Suppressor macrophage (primary cell): ENCODE results near the gene PARP8.
"Not testable (repeated sequence)": the region's sequence is repeated elsewhere in the genome, so short reads cannot be mapped to it uniquely, and the experiment has no call there.

Experiments
- DNase-seq, 4 experiments: peaks; one replicate each; pipeline ENCODE4 v3.0.0-alpha.2; 2020 to 2022

PARP8 gene

DNA sequence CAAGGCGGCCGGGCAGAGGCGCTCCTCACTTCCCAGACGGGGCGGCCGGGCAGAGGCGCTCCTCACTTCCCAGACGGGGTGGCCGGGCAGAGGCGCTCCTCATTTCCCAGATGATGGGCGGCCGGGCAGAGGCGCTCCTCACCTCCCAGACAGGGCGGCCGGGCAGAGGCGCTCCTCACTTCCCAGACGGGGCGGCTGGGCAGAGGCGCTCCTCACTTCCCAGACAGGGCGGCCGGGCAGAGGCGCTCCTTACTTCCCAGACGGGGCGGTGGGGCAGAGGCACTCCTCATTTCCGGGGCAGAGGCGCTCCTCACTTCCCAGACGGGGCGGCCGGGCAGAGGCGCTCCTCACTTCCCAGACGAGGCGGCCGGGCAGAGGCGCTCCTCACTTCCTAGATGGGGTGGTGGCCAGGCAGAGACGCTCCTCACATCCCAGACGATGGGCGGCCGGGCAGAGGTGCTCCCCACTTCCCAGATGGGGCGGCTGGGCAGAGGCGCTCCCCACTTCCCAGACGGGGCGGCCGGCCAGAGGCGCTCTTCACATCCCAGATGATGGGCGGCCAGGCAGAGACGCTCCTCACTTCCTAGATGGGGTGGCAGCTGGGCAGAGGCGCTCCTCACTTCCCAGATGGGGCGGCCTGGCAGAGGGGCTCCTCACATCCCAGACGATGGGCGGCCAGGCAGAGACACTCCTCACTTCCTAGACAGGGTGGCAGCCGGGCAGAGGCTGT, 108.2 kb downstream of the PARP8 start:
- DNase-seq, result not testable (repeated sequence)

DNA sequence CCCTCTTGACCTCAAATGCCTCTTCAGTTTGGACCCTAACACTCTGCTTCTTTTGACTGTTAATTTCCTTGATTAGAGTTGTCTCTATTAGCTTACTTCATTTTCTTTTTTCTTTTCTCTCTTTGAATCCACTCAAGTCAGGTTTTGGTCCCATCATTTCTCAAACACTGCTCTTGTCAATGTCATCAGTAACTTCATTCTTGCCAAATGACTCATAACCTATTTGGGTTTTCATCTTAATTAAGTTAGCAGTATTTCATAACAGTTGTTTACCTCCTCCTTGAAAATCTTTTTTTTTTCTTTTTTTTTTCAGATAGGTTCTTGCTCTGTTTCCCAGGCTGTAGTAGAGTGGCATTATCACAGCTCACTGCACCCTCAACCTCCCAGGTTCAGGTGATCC, 119.6 kb downstream of the PARP8 start:
- no peak for DNase-seq

DNA sequence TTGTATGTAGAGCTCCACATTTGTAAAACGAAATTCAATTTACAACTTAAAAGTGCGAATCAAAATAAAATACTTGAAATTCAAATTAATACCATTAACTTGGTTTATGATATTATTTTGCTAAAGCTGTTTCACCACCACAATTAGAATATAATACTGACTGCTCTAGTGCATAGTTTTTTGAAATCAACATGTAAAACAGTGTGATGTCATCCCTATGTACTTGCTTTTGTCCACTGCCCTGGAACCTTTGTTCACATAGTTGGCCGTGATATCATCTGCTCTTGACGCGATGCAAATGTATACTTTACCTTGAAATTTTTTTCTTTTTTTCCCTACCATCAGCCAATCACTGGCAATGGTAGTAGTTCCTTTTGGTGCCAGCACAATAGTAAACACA, 125.4 kb downstream of the PARP8 start:
- DNase-seq, result no peak

DNA sequence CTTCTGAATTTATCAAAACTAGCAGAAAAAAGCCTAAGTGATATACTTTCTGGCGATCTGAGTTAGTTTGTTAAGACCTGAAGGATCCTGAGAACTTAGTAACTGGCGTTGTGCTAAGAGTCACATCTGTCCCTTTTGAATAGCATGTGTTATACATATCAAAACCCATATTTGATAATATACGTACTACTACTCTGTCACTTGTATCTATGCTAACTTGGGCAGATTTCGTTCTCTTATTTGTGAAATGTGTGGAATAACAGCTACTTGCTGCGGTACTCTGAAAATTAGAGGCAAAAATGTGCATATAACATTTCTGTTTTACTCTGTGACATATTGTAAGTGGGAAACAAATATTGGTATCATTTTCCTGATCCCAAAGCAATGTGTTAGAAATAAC, 126.4 kb downstream of the PARP8 start:
- DNase-seq, result no peak

DNA sequence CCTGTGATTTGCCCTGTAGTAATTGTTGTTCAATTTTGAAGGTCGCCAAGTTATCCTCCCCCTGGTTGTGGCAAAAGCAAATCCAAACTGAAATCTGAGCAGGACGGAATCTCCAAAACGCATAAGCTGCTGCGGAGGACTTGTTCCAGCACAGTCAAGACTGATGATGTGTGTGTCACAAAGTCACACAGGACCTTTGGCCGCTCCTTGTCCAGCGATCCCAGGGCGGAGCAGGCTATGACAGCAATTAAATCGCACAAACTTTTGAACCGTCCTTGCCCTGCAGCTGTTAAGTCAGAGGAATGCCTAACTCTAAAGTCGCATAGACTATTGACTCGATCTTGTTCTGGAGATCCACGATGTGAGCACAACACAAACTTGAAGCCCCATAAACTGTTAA, 128.4 kb downstream of the PARP8 start:
- DNase-seq, result no peak

DNA sequence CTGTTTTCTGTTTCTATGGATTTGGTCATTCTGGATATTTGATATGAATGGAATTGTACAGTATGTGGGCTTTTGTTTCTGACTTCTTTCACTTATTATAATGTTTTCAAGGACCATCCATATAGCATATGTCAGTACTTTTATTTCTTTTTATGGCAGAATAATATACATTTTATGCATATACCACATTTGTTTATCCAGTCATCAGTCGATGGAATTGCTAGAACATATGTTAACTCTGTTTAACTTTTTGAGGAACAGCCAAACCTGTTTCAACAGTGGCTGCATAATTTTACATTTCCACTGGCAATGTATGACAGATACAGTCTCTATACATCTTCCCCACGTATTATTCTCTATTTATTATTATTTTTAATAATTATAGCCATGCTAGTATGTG, 131.6 kb downstream of the PARP8 start:
- no peak for DNase-seq

DNA sequence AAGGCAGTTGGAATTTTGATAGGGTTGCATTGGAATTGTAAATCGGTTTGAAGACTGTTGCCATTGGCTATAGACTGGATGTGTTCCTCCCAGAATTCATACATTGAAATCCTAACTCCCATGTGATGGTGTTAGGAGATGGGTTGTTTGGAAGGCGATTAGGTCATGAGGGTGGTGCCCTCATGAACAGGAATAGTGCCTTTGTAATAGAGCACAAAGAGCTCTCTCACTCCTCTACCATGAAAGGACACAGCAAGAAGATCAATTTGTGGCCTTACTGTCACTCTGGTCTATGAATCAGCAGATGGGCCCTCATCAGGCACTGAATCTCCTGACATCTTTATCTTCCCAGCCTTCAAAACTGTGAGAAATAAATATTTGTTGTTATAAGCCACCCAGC, 133.2 kb downstream of the PARP8 start:
- no peak for DNase-seq

DNA sequence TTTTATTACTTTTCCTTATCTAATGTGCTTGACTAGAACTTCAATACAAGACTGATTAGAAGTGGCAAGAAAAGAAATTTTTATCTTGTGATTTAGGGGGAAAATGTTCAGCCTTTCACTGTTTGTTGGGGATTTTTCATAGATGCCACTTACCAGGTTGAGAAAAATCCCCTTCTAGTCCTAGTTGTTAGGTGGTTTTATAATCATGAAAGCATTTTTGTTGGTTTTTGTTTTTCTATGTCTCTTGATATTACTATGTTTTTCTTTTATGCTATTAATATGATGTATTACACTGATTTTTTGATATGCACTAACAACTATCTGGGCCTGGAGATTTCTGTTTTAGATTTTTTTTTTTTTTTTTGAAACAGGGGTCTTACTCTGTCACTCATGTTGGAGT, 134.0 kb downstream of the PARP8 start:
- DNase-seq, result no peak

DNA sequence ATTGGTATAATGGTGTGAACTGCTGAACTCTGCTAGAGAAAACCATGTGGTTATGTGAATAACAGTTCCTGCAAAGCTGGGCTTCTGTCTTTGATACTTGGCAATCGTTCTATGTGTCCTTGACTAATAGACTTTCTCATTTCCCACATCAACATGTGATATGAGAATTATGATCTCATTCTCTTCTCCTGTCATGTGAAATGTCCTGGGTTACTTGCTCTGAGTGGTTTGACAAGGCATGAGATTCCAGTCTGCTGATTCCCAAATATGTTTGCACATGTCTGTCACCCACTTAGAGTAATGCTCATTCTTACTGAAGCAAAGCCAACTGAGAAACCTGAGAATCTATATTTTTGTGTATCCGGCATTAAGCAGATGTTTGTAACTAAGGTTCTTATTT, 141.2 kb downstream of the PARP8 start:
- peak; percentile 30 to 69 (median 46) for DNase-seq

DNA sequence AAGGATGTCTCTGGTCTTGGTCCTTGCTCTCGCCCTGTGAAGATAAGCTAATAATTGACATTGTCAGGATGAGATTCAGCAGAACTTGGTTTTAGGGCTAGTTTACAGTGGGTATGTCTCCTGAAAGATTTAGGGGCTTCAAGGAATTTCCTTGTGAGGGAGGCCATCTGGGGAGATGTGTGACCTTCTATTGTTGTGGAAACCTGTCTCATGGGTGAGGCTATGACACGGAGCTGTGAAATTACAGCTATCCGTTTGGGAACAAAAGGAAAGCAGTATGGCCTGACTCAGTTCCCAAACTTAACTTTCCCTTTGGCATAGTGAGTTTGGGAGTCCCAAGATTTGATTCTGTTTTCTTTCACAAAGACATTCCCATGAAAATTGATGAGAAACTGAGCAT, 142.0 kb downstream of the PARP8 start:
- no peak for DNase-seq

DNA sequence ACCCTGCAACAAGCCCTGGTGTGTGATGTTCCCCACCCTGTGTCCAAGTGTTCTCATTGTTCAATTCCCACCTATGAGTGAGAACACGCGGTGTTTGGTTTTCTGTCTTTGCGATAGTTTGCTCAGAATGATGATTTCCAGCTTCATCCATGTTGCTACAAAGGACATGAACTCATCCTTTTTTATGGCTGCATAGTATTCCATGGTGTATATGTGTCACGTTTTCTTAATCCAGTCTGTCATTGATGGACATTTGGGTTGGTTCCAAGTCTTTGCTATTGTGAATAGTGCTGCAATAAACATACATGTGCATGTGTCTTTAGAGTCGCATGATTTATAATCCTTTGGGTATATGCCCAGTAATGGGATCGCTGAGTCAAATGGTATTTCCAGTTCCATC, 145.3 kb downstream of the PARP8 start:
- DNase-seq, result not testable (repeated sequence)

DNA sequence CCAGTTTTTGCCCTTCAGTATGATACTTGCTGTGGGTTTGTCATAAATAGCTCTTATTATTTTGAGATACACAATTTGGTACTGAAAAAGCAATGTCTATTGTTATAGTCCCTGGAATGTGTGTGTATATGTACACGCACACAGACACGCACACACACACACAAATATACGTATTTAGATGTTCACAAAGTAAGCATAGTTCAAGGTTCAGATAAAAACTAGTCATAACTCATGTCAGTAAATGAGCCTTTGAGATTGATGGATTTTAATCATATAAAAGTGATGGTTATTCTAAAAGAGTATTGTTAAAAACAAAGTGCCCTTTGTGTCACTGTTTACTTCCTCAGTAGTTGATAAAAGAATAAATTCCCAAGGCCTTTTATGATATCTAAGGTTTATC, 147.3 kb downstream of the PARP8 start:
- DNase-seq, result no peak

DNA sequence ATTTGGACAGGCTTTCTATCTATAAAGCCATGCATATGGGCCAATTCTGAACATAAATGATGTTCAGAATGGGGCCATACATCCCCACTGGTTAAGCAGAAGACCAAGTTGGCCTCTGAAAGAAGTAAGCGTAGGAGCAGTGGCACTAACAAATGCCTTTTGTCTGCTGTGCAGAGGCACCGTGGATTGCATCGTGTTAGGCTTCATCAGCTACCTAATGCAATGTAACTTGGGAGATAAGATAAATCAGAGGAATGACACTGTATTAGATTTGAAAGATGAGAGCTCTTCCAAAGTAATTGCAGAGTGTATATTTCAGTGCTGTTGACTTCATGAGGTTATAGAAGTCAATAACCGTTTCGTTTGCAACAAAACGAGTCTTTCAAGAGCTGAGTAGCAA, 148.1 kb downstream of the PARP8 start:
- DNase-seq, result no peak

DNA sequence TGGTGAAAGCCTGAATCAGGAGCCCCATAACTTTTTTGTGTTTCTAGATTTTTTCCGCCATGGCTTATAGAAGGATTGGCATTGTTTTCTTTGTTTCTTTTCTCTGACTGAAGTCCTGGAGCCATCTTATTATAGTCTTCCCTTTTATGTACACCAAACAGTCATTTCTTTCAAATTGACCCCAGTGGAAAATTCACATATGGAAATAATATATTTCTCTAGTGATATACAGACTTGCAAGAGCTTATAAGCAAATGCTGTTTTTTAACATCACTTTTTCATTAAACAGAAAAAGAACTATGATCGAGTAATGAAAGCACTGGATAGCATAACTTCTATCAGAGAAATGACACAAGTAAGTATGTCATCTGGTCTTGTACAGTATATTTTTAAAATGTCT, 155.6 kb downstream of the PARP8 start:
- DNase-seq, result no peak

DNA sequence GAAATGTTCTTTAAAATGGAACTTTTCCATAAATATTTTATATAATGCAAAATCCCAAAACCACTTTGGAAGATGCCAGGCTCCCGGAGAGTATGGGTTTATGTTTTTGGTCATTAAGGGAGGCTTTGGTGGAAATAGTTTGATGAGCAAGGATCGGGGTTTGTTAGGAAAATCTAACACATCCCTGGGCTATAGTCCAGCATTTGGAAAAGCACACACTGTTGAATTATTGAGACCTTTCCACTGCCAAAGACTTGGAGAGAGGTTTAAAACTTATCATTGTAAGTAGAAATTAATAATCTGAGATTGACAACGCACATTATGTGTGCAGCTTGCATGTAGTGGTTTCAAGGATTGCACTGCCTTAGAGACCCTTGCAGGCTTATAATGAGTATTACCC, 156.3 kb downstream of the PARP8 start:
- no peak for DNase-seq

DNA sequence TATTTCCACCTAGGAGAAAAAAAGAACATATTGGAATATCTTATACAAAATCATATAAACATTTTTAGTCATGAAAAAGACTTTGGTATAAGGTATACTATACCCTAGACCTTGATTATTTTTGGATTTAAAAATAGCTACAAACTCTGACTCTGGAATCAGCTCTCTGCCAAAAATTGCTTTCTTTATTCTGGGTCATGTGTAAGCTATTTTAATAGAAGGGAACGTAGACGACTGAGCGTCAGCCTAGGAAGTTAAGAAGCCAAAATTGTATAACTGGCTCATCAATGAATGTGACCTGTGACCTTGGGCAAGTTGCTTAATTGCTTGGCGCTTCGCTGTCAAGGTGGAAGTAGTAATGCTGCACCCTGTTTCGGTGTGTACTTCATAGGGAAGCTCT, 157.1 kb downstream of the PARP8 start:
- DNase-seq, result no peak

DNA sequence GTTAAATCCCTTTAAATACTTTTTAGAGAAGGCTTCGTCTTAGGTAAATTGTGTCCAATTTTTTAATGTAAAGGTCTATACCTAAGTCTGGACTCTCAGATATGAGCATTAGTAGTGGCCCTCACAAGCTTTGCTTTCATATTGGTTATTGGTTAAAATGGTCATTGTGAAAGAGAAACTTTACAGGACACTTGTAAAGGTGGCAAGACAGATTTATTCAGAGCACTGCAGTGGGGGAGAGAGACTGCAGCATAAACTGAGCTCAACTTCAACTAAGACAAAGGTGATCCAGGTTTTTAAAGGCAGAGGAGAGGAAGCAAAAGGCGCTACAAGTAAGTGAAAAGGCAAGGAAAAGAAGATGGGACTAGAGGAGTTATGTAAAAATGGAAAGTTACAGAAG, 157.7 kb downstream of the PARP8 start:
- DNase-seq, result no peak

DNA sequence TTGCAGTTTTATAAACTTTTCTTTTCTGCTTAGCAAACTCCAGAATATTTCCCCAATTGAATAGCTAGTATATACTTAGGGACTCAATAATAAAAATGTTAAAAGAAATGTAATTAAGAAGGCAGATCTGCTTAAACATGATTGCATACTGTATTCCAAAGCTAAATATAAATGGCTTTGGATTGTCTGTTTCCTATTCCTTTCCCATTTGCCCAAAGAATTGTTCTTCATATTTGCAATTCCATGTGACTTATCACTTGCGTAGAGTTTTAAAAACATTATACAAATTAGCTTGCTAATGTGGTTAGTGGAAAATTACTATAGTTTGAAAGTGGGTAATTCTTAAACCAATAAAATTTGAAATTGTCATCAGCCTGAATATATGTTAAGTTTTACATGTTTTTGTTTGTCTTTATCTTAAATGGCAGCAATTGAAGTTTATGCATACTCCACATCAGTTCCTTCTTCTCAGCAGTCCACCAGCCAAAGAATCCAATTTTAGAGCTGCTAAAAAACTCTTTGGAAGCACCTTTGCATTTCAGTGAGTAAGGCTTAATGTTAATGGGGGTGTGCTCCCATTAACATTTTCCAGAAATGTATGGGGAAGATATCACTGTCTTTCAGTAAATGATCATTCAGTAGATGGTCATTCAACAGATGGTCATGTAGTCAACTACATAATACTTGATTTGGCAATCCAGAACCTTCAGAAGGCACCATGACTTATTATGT, 161.2 kb downstream of the PARP8 start:
- DNase-seq, result no peak

DNA sequence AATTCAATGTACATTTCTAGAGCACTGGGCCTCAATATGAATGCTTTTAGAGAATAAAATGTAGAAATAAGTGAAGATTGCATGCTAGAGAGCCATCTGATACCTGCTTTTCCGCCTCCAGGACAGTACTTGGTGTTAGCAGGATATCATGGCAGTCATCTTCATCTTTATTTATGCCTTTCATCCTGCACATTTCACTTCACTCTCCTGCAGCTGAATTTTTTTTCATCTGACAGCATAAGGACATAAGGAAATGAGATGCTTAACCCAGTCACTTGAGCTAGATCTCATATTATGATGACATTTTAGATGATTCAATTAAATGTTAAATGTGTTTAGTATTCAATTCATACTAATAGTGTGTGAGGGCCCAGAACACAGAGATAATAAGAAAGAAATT, 162.6 kb downstream of the PARP8 start:
- DNase-seq, result no peak

DNA sequence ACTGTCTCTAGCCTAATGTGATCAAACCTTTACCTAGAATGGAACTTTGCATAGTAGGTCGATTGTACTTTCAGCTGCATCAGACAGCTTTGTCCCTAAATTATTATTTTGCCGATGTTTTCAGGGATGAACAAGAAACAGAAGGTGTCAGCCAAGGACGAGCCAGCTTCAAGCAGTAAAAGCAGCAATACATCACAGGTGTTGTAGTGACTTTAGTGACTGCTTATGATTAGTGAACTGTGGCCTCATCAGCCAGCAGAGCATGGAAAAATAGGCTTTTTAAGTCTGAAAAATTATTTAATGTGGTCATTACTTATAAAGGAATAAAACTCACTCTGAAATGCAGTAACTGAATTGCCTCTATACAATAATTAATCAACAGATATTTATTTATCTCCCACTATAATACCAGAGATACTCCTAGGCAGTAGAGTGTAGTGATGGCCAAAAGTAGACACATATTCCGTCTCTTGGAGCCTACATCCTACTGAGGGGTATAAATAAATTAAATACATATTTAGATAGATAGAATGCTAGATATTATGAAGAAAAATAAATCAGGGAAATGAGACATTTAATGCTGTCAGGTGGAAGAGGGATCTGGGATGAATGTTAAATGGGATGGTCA, 166.3 kb downstream of the PARP8 start:
- DNase-seq, result no peak

DNA sequence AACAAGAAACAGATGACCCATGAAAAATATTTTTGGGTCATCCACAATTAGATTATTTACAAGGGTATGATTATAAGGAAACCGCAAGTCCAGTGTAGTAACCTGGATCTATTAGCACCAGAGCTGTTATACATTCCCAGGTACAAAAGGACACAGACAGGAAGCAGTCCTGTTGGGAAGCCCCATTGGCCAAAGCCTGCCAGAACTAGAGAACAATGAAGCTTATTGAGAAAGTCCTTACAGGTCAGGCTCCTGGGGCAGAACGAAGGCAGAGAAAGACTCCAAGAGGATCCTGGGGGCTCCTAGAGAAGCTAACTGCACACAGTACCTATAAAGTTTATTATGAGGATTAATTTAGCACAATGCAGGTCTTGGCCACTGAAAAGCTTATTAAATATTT, 169.9 kb downstream of the PARP8 start:
- no peak for DNase-seq

DNA sequence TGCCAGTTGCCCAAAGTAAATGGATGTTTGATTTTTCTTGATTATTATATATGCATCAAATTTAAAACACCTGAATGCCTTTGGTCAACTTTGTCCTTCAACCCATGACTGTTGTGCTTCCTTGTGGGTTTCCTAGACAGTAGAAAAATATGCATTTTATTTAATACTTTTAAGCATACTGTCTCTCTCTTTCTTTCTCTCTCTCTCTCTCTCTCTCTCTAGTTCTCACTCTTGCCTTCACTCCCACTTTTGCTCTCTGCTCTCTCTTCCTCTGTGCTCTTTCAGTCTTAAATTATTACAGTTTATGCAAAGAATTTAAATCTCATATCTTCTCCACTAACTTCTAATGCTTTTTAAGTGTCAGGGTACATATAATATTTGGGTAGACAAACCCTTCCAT, 173.0 kb downstream of the PARP8 start:
- DNase-seq, result no peak

DNA sequence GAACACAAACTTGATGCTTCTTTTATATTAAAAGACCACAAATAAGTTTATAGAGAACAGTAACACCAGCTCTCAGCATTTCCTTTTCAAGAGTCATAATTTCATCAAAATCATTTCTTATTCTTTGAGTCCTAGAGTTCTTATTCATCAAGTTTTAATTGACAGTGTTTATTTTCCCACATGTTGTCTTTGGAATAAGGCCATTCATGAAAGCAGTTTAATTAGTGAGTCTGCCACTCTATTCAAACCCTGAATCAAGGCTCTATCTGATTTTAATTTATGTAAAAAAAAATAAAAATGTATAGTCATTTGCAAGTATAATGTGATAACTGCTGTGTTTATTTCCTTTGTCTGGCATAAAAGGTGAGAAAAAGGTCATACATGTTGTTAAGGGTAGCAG, 176.7 kb downstream of the PARP8 start:
- no peak for DNase-seq

DNA sequence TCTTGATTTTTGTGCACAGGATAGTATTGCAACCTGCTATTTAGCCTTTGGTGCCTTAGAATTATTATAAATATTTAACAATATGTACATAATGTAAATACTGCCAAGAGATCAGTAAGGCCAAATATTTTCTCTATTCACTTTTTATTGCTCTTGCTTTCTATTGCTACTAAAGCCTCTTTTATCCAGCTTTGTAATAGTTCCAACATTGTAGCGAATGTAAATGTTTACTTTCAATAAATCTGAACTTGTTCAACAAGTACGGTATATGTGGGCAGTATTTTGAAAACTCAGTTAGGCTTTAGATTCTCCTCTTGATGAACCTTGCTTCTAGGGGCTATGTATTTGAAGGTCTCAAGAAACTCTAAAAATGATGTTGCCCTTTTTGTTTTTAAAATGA, 179.8 kb downstream of the PARP8 start:
- no peak for DNase-seq
